GM21528 (cell line): Measurements from ENCODE around the gene TMEM273.

Source experiments
- ATAC-seq: cut with Tn5 transposase; IDR thresholded peaks from one replicate; pipeline ENCODE4 v1.9.1; 2021; ENCODE audit warnings: mild to moderate bottlenecking, moderate library complexity; ENCODE audit not compliant: unreplicated experiment, low FRiP score

TMEM273 gene

GRCh38 chr10:49120911-49121310, 67.3 kb downstream of the TMEM273 start:
- no peak for ATAC-seq

- no peak for ATAC-seq
Measured at GRCh38 chr10:49119746-49120145, 68.4 kb downstream of the TMEM273 start.

GRCh38 chr10:49118430-49119074, 69.6 kb downstream of the TMEM273 start:
- no peak for ATAC-seq

DNA sequence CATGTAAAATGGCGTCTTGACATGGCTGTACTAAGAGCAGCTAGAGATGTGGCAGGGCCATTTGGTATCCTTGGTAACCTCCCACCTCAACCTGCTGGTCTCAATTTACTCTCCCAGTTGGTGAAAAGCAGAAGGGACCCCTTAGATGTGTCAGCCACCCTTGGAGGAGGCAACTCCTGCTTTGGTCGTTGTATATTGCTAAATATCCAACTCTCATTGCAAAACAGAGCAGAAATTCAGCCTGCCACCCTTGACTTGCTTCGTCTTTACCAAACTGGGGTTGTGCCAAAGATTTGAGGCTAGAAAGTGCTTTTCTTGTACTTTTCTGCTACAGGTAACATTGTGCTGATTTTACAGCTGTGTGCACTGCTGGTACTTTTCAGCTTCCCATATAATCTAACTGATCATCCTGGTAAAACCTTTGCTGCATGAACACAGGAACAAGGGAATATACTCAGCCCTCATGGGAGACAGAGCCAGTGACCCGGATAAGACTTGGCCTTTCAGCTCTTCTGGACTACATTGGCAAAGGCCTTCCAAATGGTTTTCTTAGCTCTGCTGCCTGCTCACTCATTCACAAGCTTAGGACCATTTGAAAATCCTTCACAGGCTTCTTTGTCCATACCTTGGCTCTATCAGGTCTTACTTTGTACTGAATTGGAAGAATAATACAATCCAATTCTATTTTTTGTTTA, 70.7 kb downstream of the TMEM273 start:
- no peak for ATAC-seq

- no peak for ATAC-seq
Measured at GRCh38 chr10:49116509-49117375, 71.4 kb downstream of the TMEM273 start.

DNA sequence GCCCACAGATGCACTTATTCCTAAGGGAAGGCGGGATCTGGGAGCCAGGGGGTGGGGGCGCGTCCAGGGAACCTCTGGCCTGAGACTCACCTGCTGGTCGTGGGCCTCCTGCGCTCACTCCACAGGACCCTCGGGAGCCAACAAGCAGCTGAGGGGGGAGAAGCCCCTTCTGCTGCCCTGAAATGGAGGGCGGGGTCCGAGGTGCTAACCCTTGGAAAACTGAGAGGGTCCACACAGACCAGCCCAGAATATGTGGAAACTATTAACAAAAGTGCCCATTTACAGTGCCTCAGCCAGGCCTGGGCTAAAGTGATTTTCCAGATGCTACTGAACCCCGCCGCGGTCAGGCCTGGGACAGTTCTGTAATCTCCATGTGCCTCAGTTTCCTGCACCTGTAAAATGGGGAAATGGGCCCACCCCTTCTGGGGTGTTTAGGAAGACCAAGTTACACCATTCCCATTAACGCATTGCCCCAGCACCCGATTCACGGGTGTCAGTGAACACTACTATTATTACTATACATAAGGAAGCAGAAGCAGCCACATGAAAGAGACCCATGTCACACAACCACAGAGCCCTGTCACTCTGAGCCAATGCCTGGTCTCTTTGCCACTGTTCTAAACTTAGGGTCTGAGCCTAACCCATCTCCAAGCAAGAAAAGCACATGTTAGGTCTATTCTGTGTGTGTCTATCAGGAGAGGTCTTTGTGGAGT, 72.2 kb downstream of the TMEM273 start:
- ATAC-seq: no peak

- ATAC-seq: no peak
Measured at GRCh38 chr10:49115015-49115795, 73.0 kb downstream of the TMEM273 start, which contains the start of gene VSTM4. Gene VSTM4 (minus strand): TSS chr10:49115522. CDS start chr10:49115485, 37 bp downstream.

GRCh38 chr10:49114718-49115014, 73.5 kb downstream of the TMEM273 start:
- ATAC-seq: no peak

DNA sequence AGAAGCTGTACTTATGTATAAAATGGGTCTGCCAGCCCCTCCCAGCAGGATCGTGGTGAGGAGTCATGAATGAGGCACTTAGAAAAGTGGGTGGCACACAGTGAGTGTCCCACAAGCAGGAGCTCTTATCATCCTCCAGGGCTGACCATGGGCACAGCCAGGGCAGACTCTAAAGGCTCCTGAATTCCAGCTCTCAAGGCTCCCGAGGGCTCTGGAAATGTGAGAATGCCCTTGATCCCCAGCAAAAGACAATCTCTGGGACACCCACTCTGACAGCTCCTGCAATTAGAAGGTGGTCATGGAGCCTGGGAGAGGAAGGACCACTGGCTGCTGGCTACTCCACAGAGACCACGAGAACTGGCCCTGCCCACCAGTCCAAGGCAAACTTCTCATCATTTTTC, 74.5 kb downstream of the TMEM273 start:
- no peak for ATAC-seq

DNA sequence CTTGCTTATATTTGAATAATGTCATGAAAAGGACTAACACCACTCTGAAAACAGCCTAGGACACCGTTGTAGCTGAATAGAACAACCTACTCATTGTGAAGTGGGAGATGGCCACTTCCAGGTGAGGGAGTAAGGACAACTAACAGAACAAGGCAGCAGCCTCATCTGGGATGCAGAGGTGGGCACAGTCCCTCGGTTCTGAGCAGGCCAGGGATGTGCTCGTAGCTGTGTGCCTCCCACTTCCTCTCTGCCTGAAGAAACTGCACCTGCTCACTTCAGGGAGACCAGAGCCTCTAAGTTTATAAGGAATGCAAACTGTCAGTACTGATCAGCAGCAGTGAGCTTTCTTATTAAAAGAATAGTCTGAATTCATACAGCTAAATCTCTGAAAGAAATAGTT, 75.3 kb downstream of the TMEM273 start:
- no peak for ATAC-seq

DNA sequence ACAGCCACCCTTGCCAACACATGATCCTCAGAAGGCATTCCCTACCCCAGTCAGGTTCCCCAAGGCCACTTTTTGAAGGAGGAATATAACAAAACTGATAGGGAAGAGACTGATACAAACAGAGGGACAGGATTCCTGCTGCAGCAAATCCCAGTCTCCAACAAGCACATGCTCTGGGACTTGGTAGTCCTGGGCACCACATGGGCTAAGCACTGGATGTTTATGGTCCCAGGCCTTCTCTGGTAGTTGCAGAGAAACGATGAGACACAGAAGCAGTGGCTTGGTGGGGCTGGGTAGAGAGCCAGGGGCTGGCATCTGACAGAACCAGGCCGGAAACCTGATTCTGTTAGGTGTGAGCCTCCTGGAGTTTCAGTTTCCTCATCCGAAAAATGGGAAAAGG, 76.1 kb downstream of the TMEM273 start:
- no peak for ATAC-seq

DNA sequence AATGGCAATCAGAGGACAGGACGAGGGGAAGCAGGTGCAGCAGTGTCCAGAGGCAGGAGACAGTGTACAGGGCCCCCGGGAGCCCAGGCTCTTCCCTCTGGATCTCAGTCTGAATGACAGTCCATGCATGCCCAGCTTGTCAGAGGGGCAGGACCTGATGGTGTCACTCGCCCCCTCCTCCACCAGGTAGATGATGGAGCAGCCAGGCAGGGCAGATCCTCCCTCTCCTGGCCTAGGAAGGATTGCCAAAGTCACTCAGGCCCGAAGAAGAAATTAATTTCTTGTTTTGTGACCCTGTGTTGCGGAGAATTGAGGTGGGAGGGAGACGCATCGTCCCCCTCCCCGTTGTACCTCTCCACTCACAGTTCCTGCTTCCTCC, 76.9 kb downstream of the TMEM273 start:
- ATAC-seq: no peak

DNA sequence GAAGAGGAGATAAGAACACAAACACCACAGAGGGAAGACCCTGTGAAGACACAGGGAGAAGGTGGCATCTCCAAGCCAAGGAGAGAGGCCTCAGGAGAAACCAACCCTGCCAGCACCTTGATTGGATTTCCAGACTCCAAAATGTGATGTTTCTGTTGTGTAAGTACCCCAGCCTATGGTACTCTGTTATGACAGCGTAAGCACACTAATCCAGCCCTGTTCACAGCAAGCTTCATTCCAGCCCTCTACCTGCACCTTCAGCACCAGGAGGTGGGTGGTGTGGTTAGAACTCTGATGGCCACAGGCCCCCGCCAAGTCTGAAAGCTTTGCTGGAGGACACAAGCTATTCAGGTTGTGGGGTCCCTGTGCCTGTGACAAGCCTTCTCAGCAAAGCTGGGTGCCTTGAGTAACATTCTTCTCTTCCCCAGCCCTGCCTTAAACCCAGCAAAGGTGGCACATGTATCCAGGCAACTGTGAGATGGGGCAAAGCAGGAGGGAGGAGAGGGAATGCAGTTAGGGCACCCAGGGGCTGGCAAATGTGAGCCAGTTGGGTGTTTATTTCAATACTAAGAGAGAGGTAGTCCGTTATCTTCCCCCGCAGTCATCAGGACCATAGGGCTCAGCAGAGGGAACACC, 77.4 kb downstream of the TMEM273 start:
- ATAC-seq: no peak

- no peak for ATAC-seq
Measured at GRCh38 chr10:49109669-49110340, 78.4 kb downstream of the TMEM273 start.

DNA sequence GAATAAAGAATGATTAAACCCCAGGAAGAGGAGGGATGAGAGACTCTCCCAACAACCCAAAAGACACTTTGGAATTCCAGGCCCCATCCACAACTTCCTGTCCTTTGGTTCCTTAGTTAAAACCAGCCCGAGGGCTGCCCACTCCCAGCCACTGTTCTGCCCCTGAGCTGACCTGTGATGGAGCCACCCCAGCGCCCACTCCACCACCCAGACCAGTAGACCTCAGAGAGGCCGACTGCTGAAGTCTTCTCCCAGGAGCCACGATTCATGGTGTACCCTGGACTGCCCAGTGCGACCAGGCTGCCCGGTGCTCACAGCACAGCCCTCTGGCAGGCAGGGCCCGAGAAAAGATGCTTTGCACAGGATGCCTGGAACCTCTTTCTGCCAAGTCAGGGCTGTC, 79.5 kb downstream of the TMEM273 start:
- no peak for ATAC-seq

GRCh38 chr10:49107887-49108267, 80.3 kb downstream of the TMEM273 start:
- ATAC-seq: no peak

GRCh38 chr10:49107111-49107886, 80.9 kb downstream of the TMEM273 start:
- ATAC-seq: no peak

DNA sequence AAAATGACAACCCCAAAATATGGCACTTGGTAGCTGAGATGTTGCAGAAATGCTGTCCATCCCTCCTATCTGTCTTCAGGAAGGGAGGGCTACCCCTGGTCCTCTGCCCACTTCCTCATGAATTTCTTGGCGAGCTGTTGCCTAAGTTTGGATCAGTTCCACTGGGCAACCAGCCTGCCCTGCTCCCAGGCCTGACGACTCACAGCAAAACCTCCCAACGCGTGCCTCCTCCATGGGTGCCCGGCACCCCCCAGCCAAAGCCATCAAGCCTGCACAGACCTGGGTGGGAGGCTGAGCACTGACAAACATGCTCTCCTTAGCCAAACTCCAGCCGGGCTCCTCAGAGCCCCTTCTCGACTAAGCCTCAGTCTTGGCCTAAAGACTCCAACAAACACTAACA, 81.7 kb downstream of the TMEM273 start:
- ATAC-seq: no peak
